ENCODE results near the gene PRKAR2B. TPM values are rescaled to one million over a fixed set of nuclear protein-coding genes. Genes with fewer than 3 reads are reported as not detected.

PRKAR2B gene
- total and polyA plus RNA-seq, 8 donors = 4.3 to 15.0 (median 11.9) TPM

DNA sequence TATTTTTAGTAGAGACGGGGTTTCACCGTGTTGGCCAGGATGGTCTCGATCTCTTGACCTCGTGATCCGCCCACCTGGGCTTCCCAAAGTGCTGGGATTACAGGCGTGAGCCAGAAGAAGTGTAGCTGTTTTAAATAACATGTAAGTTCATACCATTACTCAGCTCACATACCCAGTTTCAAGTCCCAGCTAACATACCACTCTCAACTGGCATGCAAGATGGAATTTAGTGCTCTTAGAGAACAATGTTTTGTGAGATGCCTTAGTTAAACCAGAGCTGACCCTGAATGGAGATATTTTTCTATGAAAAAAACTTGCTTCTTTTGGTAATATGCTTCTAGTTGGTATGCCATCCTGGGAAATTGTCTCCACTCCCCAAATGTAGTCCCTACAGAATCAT is 161.6 kb downstream of the PRKAR2B start:
- ATAC-seq (no peak), DNase-seq (no peak)
- Histone ChIP-seq H3K4me3 (no peak overlapping the region), H3K4me1 (peaks cover 0 to 4% of the 10 kb centered on the region in 2 donors), H3K9me3 (no peaks in the 10 kb centered on the region), H3K27me3 (no peaks in the 10 kb centered on the region), H3K36me3 (peaks cover 0 to 93% of the 10 kb centered on the region in 2 donors), H3K27ac (no peak overlapping the region)
- intact Hi-C loops (cut with DNase I) = no loop called here
- TF ChIP-seq, protein P1, sequence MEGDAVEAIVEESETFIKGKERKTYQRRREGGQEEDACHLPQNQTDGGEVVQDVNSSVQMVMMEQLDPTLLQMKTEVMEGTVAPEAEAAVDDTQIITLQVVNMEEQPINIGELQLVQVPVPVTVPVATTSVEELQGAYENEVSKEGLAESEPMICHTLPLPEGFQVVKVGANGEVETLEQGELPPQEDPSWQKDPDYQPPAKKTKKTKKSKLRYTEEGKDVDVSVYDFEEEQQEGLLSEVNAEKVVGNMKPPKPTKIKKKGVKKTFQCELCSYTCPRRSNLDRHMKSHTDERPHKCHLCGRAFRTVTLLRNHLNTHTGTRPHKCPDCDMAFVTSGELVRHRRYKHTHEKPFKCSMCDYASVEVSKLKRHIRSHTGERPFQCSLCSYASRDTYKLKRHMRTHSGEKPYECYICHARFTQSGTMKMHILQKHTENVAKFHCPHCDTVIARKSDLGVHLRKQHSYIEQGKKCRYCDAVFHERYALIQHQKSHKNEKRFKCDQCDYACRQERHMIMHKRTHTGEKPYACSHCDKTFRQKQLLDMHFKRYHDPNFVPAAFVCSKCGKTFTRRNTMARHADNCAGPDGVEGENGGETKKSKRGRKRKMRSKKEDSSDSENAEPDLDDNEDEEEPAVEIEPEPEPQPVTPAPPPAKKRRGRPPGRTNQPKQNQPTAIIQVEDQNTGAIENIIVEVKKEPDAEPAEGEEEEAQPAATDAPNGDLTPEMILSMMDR (IDR thresholded peaks at IDR 0.05) = no peak

DNA sequence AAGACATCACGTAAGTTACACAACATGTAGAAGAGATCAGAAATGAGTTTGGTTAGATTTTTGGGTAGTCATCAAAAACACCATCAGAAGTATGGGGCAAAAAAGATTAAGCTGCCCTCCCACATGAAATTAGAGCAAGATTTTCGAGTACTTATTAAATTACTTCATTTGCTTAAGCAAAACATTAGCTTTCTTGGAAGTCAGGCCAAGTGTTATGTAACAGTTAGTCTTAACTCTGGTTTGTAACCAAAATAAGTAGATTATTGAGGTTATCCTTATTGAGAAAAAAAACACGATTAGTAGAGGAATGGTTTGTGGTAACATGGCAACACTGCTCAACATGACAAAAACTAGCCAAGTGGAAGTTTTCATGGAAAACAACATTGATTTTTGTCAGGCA is 162.2 kb downstream of the PRKAR2B start:
- Histone ChIP-seq H3K4me3 (no peak overlapping the region), H3K36me3 (peaks cover 0 to 87% of the 10 kb centered on the region in 2 donors), H3K27ac (no peak overlapping the region), H3K27me3 (no peaks in the 10 kb centered on the region), H3K9me3 (no peaks in the 10 kb centered on the region), H3K4me1 (peaks cover 0 to 4% of the 10 kb centered on the region in 2 donors)
- intact Hi-C loops (cut with DNase I) = no loop called here
- TF ChIP-seq, protein P1 (IDR thresholded peaks at IDR 0.05) = no peak
- ATAC-seq (no peak), DNase-seq (no peak)

DNA sequence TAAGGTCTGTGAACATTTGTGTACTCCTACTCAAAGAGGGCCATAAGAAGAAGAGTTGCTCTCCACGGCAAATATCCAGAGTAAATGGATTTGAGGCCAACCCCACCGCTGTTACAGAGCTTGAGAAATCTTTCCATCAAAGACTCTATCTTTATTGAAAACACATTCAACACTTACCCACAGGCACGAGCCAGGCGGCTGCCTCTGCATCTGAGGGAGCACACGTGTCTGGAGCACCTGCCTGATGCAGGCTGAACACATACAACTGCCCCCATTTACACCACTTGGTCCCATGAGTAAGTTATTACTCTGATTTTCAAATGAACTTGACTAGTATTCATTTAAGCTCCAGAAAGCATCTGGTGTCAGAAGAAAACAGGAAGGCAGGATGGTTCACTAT is 163.0 kb downstream of the PRKAR2B start:
- peaks cover 0 to 4% of the 10 kb centered on the region in 2 donors for H3K4me1 ChIP-seq
- no peak overlapping the region for H3K4me3 ChIP-seq
- intact Hi-C loops (cut with DNase I) = no loop called here
- H3K9me3 ChIP-seq = no peaks in the 10 kb centered on the region
- H3K27ac ChIP-seq = no peak overlapping the region
- peaks cover 0 to 79% of the 10 kb centered on the region in 2 donors for H3K36me3 ChIP-seq
- H3K27me3 ChIP-seq = no peaks in the 10 kb centered on the region
- TF ChIP-seq, protein P1 (IDR thresholded peaks at IDR 0.05) = no peak
- ATAC-seq (no peak), DNase-seq (no peak)

DNA sequence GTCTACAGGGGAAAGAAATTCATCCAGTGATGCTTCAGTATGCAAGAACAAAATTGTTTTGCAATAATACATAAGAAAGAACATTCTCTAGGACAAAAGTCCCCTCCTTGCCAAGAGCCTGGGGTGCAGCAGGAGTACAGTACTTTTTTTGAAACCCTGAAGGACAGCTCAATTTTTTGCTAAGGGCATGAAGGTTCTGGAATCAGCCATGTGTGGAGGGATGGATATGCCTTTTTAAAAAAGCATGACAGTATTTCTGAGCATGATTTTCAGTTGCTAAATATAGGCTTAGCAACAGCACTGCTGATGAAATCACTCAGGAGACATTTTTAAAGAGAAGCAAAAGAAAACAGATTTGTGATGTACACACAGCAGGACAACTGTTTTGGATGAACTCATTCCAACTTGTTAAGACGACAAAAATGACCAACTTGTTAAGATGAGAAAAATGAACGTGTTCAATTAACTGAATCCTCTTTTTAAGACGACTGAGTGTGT is 163.6 kb downstream of the PRKAR2B start:
- H3K27me3 ChIP-seq = no peaks in the 10 kb centered on the region
- H3K36me3 ChIP-seq = peaks cover 0 to 73% of the 10 kb centered on the region in 2 donors
- no peak overlapping the region for H3K27ac ChIP-seq
- TF ChIP-seq, protein P1 (IDR thresholded peaks at IDR 0.05) = no peak
- no peaks in the 10 kb centered on the region for H3K9me3 ChIP-seq
- no peak overlapping the region for H3K4me3 ChIP-seq
- ATAC-seq = no peak
- peaks cover 0 to 4% of the 10 kb centered on the region in 2 donors for H3K4me1 ChIP-seq
- no peak for DNase-seq
- intact Hi-C loops (cut with DNase I) = no loop called here

DNA sequence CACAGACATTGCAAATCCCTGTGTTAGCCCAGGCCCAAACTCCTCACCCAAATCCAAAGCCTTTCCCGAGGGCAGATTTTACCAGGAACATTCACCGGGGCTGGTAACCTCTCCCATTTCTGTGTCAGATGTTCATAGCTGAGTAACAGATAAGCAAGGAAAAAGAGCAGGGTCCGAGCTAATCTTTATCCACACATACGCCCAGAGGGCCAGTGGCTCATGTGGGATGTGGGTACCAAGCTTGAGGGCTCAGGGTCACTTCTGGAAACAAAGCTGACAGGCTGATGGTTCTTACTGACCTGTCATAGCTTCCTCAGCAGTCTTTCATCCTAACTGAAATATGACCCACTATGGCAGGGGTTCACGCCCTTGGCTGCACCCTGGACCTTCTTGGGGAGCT is 164.1 kb downstream of the PRKAR2B start:
- intact Hi-C loops (cut with DNase I) = no loop called here
- Histone ChIP-seq H3K36me3 (peaks cover 0 to 68% of the 10 kb centered on the region in 2 donors), H3K27ac (no peak overlapping the region), H3K4me1 (peaks cover 0 to 4% of the 10 kb centered on the region in 2 donors), H3K27me3 (no peaks in the 10 kb centered on the region), H3K9me3 (peaks cover 0 to 3% of the 10 kb centered on the region in 2 donors), H3K4me3 (no peak overlapping the region)
- DNase-seq (no peak), ATAC-seq (no peak)
- TF ChIP-seq, protein P1 (IDR thresholded peaks at IDR 0.05) = no peak
